NCI-H510A treated with DMSO at 0.1 percent for 48 hours (cell line): Measurements from ENCODE around the gene CDH23.

Source experiments
- DNase-seq: peaks from one replicate; lab custom pipeline; 2025; lab: John Stamatoyannopoulos, UW

Gene CDH23

GRCh38 chr10:71440506-71441035 lies 43.9 kb downstream of the CDH23 start:
- no peak for DNase-seq

GRCh38 chr10:71442000-71442399 lies 45.3 kb downstream of the CDH23 start:
- DNase-seq = no peak

- DNase-seq = no peak
These were observed 46.3 kb downstream of the CDH23 start for GRCh38 chr10:71442859-71443570.

- no peak for DNase-seq
These were observed 47.0 kb downstream of the CDH23 start for GRCh38 chr10:71443676-71444075.

- no peak for DNase-seq
These were observed 47.7 kb downstream of the CDH23 start for GRCh38 chr10:71444284-71445054.

- DNase-seq = peak; percentile 35
These were observed 51.0 kb downstream of the CDH23 start for GRCh38 chr10:71447676-71448075.

- DNase-seq = peak; percentile 73
These were observed 51.4 kb downstream of the CDH23 start for GRCh38 chr10:71448146-71448545.

- DNase-seq = no peak
These were observed 52.3 kb downstream of the CDH23 start for GRCh38 chr10:71449026-71449425.

- no peak for DNase-seq
These were observed 55.0 kb downstream of the CDH23 start for GRCh38 chr10:71451754-71452153.

GRCh38 chr10:71453186-71453585 lies 56.5 kb downstream of the CDH23 start:
- DNase-seq = no peak

GRCh38 chr10:71454347-71454746 lies 57.6 kb downstream of the CDH23 start:
- no peak for DNase-seq

GRCh38 chr10:71455035-71455434 lies 58.3 kb downstream of the CDH23 start:
- DNase-seq = no peak

- no peak for DNase-seq
These were observed 59.9 kb downstream of the CDH23 start for GRCh38 chr10:71456631-71457030.

- DNase-seq = no peak
These were observed 61.2 kb downstream of the CDH23 start for GRCh38 chr10:71457908-71458307.

GRCh38 chr10:71458387-71458786 lies 61.7 kb downstream of the CDH23 start:
- DNase-seq = no peak

GRCh38 chr10:71459513-71459912 lies 62.8 kb downstream of the CDH23 start:
- peak; percentile 18 for DNase-seq

- DNase-seq = no peak
These were observed 63.9 kb downstream of the CDH23 start for GRCh38 chr10:71460615-71461014.

GRCh38 chr10:71461457-71461856 lies 64.7 kb downstream of the CDH23 start:
- no peak for DNase-seq

GRCh38 chr10:71462062-71462935 lies 65.6 kb downstream of the CDH23 start:
- peak; percentile 82 for DNase-seq

GRCh38 chr10:71463111-71463510 lies 66.4 kb downstream of the CDH23 start:
- no peak for DNase-seq

GRCh38 chr10:71465551-71466252 lies 69.0 kb downstream of the CDH23 start:
- DNase-seq = no peak

GRCh38 chr10:71466330-71466729 lies 69.6 kb downstream of the CDH23 start:
- DNase-seq = no peak
